ENCODE measurements around the gene BROX. TPM values are rescaled to one million over a fixed set of nuclear protein-coding genes. Genes with fewer than 3 reads are reported as not detected.

BROX gene
- total and polyA plus RNA-seq, 8 donors = 9.8 to 30.5 (median 14.7) TPM

DNA sequence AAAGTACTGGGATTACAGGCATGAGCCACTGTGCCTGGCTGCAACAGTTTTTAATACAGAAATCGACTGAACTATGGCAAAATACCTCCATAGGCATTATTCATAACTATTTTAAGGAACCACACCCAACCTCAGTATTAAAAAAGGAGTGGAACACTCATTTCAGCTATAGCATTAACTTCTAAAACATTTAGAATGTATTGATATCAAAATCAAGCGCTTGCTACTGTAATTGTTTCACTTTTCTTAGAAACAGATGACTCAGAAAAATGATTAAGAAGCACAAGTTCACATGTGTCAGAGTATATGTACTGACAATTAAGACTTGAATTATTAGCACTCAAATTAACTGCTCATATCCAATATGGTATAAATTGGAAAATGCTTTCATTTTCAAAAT lies 15.2 kb upstream of the BROX start:
- no peak overlapping the region for H3K27ac ChIP-seq
- FAIRE-seq (no peak), ATAC-seq (no peak), DNase-seq (no peak)
- 91 to 97% methylated on average over 2 of the region's 2 CpGs for WGBS, 2 donors
- TF ChIP-seq, protein P1, sequence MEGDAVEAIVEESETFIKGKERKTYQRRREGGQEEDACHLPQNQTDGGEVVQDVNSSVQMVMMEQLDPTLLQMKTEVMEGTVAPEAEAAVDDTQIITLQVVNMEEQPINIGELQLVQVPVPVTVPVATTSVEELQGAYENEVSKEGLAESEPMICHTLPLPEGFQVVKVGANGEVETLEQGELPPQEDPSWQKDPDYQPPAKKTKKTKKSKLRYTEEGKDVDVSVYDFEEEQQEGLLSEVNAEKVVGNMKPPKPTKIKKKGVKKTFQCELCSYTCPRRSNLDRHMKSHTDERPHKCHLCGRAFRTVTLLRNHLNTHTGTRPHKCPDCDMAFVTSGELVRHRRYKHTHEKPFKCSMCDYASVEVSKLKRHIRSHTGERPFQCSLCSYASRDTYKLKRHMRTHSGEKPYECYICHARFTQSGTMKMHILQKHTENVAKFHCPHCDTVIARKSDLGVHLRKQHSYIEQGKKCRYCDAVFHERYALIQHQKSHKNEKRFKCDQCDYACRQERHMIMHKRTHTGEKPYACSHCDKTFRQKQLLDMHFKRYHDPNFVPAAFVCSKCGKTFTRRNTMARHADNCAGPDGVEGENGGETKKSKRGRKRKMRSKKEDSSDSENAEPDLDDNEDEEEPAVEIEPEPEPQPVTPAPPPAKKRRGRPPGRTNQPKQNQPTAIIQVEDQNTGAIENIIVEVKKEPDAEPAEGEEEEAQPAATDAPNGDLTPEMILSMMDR (IDR thresholded peaks at IDR 0.05) = no peak
- H3K4me3 ChIP-seq = no peak overlapping the region
- H3K4me1 ChIP-seq = peaks cover 1 to 2% (median 2%) of the 10 kb centered on the region in 3 donors
- no peaks in the 10 kb centered on the region for H3K27me3 ChIP-seq
- H3K9me3 ChIP-seq = no peaks in the 10 kb centered on the region
- intact Hi-C loops (cut with DNase I) = no loop called here
- no peaks in the 10 kb centered on the region for H3K36me3 ChIP-seq

DNA sequence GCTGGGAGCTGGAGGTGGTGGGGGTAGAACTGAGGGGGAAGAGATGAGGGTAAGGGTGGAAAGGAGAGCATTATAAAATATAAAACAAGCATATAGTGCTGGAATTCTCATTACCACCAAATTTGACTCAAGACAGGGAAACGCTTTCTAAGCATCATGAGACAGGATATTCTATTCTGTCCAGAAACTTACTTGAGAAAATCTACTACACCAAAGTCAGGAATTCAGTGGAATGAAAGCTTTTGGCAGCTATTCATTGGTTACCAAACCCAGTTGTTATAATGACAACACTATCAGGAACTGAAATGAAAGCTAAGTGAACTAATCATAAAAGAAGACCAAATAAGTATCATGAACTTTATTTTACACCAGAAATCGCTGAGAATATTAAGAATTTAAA lies 14.5 kb upstream of the BROX start:
- 89 to 93% methylated on average over 2 of the region's 2 CpGs for WGBS, 2 donors
- intact Hi-C loops (cut with DNase I) = no loop called here
- H3K4me3 ChIP-seq = no peak overlapping the region
- H3K27ac ChIP-seq = no peak overlapping the region
- ATAC-seq (no peak), FAIRE-seq (peak; percentile 23), DNase-seq (no peak)
- H3K36me3 ChIP-seq = no peaks in the 10 kb centered on the region
- H3K9me3 ChIP-seq = no peaks in the 10 kb centered on the region
- TF ChIP-seq, protein P1 (IDR thresholded peaks at IDR 0.05) = no peak
- peaks cover 6 to 8% (median 6%) of the 10 kb centered on the region in 3 donors for H3K4me1 ChIP-seq
- no peaks in the 10 kb centered on the region for H3K27me3 ChIP-seq

DNA sequence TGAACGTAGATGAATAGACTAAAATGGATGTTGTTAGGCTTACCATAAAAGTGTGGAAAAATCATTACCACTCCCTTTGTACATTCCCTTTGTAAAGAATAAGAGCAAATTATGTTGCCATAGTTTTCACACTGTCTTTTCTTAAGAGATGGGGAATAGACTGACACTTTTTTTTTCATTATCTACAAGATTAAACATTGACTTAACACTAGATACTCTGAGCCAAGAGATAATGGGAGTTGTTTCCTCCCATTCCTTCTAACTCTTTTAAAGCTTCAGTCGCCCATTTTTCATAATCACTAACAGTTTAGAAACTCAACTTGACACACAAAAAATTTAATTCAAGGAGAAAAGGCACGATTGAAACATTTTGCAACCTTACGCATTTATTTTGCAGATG lies 10.2 kb upstream of the BROX start:
- no peaks in the 10 kb centered on the region for H3K9me3 ChIP-seq
- no peaks in the 10 kb centered on the region for H3K36me3 ChIP-seq
- no peak overlapping the region for H3K27ac ChIP-seq
- FAIRE-seq (no peak), ATAC-seq (peak in 2 of 4 donors; percentile 37 to 54), DNase-seq (no peak)
- intact Hi-C loops (cut with DNase I) = no loop called here
- no peaks in the 10 kb centered on the region for H3K27me3 ChIP-seq
- WGBS, 2 donors = 45 to 51% methylated on average over 4 of the region's 4 CpGs
- TF ChIP-seq, protein P1 (IDR thresholded peaks at IDR 0.05) = no peak
- no peak overlapping the region for H3K4me3 ChIP-seq
- H3K4me1 ChIP-seq = peaks cover 6 to 13% (median 6%) of the 10 kb centered on the region in 3 donors

DNA sequence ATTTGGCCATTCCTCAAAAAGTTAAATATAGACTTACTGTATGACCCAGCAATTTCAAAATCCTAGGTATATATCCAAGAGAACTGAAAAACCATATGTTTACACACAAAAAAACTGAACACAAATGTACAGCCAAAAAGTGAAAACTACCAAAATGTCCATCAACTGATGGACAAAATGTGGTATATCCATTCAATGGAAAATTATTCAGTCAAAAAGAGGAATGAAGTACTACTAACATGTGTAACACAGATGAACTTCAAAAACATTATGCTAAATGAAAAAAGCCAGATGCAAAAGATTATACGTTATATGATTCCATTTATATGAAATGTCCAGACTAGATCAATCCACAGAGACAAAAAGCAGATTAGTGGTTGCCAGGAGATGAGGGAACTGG lies 8.1 kb upstream of the BROX start:
- DNase-seq = no peak
- WGBS, 2 donors = 92 to 93% methylated on average over 1 of the region's 1 CpG
- no peaks in the 10 kb centered on the region for H3K9me3 ChIP-seq
- H3K27me3 ChIP-seq = no peaks in the 10 kb centered on the region
- FAIRE-seq = no peak
- intact Hi-C loops (cut with DNase I) = no loop called here
- TF ChIP-seq, protein P1 (IDR thresholded peaks at IDR 0.05) = no peak
- no peak overlapping the region for H3K27ac ChIP-seq
- no peaks in the 10 kb centered on the region for H3K36me3 ChIP-seq
- H3K4me3 ChIP-seq = no peak overlapping the region
- no peak for ATAC-seq
- H3K4me1 ChIP-seq = peaks cover 6 to 13% (median 6%) of the 10 kb centered on the region in 3 donors

DNA sequence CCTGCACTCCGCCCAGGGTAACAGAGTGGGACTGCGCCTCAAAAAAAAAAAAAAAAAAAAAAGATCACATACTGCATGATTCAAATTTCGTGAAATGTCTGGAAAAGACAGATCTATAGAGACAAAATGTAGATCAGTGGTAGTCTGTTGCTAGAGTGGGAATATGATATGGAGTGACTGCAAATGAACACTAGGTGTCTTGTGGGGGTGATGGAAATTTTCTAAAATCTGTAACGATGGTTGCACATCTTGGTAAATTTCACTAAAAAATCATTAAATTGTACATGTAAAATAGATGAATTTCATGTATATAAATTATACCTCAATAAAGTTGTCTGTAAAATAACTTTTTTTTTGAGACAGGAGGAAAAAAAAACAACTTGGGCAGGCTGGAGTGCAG lies 5.5 kb upstream of the BROX start:
- Histone ChIP-seq H3K4me3 (no peak overlapping the region), H3K27ac (no peak overlapping the region), H3K4me1 (peaks cover 13 to 16% (median 16%) of the 10 kb centered on the region in 3 donors), H3K36me3 (no peaks in the 10 kb centered on the region), H3K27me3 (no peaks in the 10 kb centered on the region), H3K9me3 (no peaks in the 10 kb centered on the region)
- DNase-seq = no peak
- no peak for FAIRE-seq
- TF ChIP-seq, protein P1 (IDR thresholded peaks at IDR 0.05) = no peak
- WGBS, 2 donors = 72 to 73% methylated on average over 4 of the region's 4 CpGs
- intact Hi-C loops (cut with DNase I) = no loop called here
- no peak for ATAC-seq

Data from pancreas (tissue), 10 donors.